GM19397 (cell line): Measurements from ENCODE around the gene PTPN12.
"Not testable (repeated sequence)": the region's sequence is repeated elsewhere in the genome, so short reads cannot be mapped to it uniquely, and the experiment has no call there.

Experiments used
- ATAC-seq: cut with Tn5 transposase; IDR thresholded peaks from one replicate; pipeline ENCODE4 v1.9.1; 2021; ENCODE audit warnings: mild to moderate bottlenecking, moderate library complexity; ENCODE audit not compliant: unreplicated experiment

The PTPN12 gene

DNA sequence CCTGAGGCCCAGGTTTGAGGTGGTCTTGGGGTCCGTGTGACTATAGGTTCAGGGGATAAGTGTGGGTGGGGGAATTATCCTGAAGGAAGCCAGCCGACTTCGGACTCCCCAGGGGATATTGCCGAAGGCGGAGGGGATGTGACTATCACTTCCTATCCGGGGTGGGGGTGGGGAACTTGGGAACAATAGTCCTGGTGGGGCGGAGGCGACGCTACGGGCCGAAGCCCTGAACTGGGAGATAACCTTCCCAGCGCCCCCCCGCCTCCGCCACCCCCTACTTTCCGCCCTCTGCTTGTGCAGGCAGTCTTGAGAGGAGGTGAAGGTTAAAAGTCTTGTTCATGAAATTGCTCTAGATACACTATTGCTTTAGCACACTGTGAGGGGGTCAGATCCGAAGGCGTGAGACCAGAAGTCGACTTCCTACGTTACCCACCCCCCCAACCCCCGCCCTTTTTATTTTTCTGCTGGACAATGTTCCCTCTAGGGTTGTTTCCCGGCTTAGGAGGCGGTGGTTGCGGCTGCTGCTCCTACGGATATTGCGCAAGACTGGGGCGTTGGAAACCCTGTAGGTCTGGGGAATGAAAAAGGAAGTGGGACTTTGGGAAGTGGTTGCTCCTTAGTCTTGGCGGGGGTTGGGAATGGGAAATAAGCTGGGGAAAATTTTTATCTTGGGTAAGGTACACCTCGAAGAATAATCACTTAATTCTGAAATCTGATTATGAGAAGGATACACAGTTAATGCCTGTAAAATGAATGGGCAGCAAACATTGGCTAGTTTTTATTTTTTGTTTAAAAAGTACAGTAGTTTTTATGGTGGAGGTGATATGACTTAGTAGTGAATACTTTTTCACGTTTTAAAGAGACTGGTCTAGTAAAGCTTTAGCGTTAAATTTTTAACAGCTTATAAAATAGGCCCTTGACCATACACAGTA lies 1.5 kb downstream of the PTPN12 start:
- ATAC-seq, result no peak

GRCh38 chr7:77540402-77540822 lies 3.3 kb downstream of the PTPN12 start:
- no peak for ATAC-seq

GRCh38 chr7:77540993-77541392 lies 3.9 kb downstream of the PTPN12 start:
- not testable (repeated sequence) for ATAC-seq

DNA sequence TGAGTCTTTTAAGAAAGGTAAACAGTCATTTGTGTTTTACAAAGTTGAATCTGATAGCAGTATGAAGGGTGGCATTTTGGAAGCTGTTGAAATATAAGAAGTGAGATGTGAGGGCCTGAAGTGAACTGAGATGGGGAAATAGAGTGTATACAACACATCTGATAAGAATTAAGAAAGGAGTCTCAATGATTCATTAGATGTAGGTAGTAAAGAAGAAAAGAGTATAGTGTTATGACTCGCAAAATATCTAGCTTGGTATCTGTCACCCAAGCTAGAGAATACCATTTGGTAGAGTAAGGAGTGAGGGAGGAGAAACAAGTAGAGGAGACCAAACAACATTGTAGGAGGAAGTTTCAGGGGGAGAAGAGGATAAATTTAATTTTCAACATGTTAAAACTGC lies 5.3 kb downstream of the PTPN12 start:
- no peak for ATAC-seq

DNA sequence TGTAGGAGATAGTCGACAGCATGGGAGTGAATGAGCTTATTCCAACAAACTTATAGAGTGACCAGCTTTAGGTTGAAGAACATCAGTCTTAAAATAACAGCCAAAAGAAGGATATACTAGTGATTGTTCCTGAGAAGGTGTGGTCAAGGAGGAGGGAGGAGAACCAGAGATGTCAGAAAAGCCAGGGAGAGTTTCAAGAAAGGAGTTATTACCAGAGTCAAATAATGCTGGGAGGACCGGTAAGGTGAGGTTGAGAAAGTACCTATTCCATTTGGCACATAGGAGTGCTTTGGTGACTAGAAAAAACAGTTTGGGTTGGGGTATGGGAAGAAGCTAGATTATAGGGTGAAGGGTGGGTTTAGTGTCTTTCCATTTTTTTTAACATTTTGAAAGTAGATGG lies 5.8 kb downstream of the PTPN12 start:
- ATAC-seq, result no peak

DNA sequence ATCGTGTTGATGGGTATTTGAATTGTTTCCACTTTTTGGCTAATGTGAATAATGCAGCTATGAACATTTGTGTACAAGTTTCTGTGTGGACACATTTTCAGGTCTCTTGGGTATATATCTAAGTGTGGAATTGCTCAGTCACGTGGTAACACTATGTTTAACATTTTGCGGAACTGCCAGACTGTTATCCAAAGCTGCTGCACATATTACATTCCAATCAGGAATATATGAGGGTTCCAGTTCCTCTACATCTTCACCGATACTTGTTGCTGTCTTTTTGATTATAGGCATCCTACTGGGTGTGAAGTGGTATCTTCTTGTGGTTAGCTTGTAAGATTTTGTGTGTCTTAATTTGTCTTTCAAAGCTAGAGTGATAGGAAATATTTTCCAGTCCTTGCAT lies 6.8 kb downstream of the PTPN12 start:
- ATAC-seq, result no peak

DNA sequence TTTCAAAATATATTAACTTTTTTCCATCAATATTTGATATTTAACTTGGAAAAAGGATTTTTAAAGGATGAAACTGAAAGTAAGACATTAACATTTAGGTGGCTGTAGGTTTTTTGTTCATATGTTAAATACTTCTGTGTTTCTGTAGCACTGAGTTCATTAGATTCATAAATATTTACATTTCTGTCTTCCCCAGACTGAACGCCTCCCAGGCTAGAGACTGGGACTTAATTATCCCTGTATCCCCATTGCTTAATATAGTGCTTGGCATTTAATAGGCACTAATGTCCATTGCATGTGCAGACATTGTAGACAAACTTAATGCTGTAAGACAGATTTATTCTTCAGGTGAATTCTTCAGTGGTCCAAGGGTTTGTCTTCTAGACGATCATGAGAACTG lies 7.4 kb downstream of the PTPN12 start:
- ATAC-seq, result no peak

DNA sequence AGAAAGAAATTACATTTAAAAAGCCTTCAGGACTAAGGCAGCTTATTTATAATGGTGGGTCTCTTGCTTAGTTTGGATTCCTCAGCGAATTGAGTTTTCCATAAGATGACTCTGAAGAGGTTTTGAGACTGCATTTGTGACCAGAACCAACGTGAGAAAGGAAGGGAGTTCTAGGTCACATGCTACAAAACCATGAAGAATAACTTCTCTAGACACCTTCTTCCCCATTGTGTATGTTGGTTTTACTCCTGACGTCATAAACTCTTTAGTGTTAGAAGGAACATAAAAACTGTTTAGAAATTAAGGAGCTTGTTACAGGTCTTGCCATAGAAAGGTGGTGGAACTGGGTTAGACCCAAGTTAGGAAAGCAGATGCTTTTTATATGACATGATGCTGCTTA lies 11.1 kb downstream of the PTPN12 start:
- ATAC-seq, result no peak

GRCh38 chr7:77549106-77549870 lies 12.2 kb downstream of the PTPN12 start:
- ATAC-seq, result no peak

GRCh38 chr7:77550586-77550985 lies 13.5 kb downstream of the PTPN12 start:
- ATAC-seq, result no peak

- no peak for ATAC-seq
Measured at GRCh38 chr7:77553123-77553522, 16.0 kb downstream of the PTPN12 start.

DNA sequence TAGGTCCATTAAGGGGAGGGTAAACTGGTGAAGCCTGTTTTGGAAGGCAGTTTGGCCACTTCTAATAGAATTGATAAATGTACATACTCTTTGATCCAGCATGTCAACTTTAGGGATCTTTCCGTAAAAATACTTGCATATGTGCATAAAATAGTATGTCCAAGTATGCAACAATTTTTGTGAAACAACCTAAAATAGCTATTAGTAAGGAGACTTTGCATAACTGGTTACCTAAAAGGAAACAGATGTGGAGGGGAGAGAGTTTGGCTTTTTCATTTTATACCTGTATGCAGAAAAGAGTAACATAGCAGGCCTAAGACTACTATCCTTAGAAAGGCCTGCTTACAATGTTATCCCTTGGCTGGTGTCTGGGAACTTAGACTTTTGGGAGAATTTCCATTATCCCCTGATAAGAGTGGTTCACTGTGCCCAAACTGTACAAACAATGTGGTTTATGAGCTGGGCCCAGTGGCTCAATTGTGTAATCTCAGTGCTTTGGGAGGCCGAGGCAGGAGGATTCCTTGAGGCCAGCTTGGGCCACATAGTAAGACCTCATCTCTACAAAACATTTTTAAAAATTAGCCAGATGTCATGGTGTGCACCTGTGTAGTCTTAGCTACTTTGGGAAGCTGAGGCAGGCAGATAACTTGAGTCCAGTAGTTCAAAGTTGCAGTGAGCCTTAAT lies 21.3 kb downstream of the PTPN12 start:
- ATAC-seq, result no peak

- ATAC-seq, result no peak
Measured at GRCh38 chr7:77561352-77561751, 24.3 kb downstream of the PTPN12 start.

DNA sequence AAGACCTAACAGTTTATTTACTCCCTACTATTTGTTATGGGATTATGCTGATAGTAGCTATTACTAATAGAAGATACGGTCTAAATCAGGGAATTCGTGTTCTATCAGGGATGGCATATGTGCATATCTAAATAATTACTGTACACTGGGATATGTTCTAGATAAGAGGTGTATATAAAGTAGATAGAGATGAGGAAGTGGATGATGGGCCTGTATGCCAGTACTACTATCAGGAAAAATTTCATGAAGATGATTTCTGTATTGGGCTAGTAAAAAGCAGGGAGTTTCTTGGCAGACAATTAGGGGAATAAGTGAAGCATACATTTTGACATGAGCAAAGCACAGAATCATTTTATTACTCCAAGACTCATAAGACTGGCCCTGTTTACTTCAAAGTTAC lies 26.2 kb downstream of the PTPN12 start:
- ATAC-seq, result no peak

- no peak for ATAC-seq
Measured at GRCh38 chr7:77565917-77566316, 28.8 kb downstream of the PTPN12 start.

DNA sequence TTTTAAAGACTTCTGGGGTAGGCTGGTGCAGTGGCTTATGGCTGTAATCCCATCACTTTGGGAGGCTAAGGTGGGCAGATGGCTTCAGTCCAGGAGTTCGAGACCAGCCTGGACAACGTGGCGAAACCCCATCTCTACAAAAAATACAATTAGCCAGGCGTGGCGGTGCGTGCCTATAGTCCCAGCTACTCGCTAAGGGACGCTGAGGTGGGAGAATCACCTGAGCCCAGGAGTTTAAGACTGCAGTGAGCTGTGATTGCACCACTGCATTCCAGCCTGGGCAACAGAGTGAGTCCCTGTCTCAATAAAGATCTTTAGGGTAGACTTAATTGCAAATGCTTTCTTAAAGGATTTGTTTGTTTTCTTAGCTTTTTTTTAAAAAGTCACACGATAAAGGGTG lies 29.3 kb downstream of the PTPN12 start:
- ATAC-seq, result no peak

DNA sequence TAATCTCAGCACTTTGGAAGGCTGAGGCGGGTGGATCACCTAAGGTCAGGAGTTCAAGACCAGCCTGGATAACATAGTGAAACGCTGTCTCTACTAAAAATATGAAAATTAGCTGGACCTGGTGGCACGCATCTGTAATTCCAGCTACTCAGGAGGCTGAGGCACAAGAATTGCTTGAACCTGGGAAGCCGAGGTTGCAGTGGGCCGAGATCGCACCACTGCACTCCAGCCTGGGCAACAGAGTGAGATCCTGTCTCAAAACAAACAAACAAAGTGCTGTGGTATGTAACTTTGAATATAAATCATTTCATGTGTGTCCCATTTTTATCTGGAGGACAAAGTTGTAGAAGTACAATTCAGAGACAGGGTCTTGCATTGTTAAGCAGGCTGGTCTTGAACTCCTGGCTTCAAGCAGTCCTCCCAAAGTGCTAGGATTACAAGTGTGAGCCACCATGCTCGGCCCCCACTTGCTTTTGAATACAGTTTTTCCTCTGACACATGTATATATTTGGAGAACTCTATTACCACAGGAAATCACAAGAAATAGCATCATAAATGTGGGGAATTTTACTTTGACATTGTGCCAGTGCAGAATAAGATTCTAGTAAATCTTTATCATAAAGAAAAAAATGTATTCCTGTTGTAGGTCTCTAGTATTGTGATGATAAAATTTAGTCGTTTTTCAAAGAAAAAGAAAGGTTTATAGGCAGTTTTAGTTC lies 32.6 kb downstream of the PTPN12 start:
- no peak for ATAC-seq

DNA sequence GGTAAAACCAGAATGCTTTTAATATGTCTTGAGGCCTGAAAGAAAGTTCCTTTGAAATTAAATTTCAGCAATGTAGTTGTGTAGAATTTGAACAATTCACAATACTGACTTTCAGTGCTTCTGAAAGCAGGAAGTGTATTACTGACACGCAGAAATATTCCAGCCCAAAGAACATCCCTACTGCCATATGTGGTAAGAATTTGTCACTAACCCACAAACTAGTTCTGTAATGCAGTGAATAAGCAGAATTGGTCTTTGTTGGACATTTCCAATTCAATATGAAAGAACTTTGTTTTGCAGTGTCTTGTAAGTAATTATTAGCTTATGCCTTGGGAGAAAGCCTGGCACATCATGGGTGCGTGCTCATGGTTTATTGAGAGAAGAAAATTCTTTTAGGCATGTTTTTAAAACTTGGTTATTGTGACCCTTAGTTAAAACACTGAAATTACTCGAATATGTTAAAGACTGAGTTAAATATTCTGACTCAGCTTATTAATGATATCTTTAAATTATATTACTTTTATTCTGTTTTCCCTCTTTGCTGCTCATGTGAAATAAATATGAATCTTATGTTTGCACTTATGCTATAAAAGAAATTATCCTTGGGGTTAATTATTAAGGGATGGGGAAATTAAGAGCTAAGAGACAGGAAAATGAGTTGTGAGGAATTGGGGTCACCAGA lies 33.4 kb downstream of the PTPN12 start:
- ATAC-seq, result no peak

GRCh38 chr7:77571801-77572200 lies 34.7 kb downstream of the PTPN12 start:
- ATAC-seq, result no peak

DNA sequence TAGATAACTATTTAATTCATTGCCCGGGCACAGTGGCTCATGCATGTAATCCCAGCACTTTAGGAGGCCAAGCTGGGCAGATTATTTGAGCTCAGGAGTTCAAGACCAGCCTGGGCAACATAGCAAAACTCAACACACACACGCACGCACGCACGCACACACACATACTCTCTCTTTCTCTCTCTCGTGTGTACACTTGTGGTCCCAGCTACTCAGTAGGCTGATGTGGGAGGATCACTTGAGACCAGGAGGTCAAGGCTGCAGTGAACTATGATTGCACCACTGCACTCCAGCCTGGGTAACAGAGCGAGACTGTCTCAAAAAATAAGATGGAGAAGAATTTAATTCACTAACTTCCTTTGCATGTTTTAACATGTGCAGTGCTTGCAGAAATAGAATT lies 38.1 kb downstream of the PTPN12 start:
- ATAC-seq, result no peak
